IgD-negative memory B cell (primary cell): ENCODE data around the gene SLC19A1. TPM values are rescaled to one million over a fixed set of nuclear protein-coding genes. Genes with fewer than 3 reads are reported as not detected.
"Not testable (repeated sequence)": the region's sequence is repeated elsewhere in the genome, so short reads cannot be mapped to it uniquely, and the experiment has no call there.

Experiments used
- H3K27ac Mint-ChIP-seq, 3 donors: one replicate each; pipeline ENCODE4 v1.8.0; 2020 to 2022; ENCODE audit warnings: mild to moderate bottlenecking in 3 of 3, mixed read lengths in 3 of 3, moderate library complexity in 1 of 3
- H3K27me3 Mint-ChIP-seq: one replicate; pipeline ENCODE4 v1.8.0; 2021; ENCODE audit warnings: mixed read lengths
- H3K36me3 Mint-ChIP-seq: one replicate; pipeline ENCODE4 v1.8.0; 2020; ENCODE audit warnings: mild to moderate bottlenecking, mixed read lengths
- H3K4me1 Mint-ChIP-seq, 3 donors: one replicate each; pipeline ENCODE4 v1.8.0; 2020 to 2022; ENCODE audit warnings: mixed read lengths in 3 of 3, mild to moderate bottlenecking in 1 of 3
- H3K4me3 Mint-ChIP-seq, 4 donors: one replicate each; pipeline ENCODE4 v1.8.0; 2020 to 2022; ENCODE audit warnings: mild to moderate bottlenecking in 4 of 4, mixed read lengths in 4 of 4, moderate library complexity in 3 of 4
- H3K9me3 Mint-ChIP-seq, 3 donors: one replicate each; pipeline ENCODE4 v1.8.0; 2020 to 2021; ENCODE audit warnings: mixed read lengths in 3 of 3, mild to moderate bottlenecking in 1 of 3
- polyA plus RNA-seq: library from polyadenylated mRNA; unstranded; fragments of 300-500 nt; fragmentation: Illumina TruSeq; gene quantifications from one replicate; pipeline ENCODE4 v1.2.3, GENCODE V29; 2021

Gene SLC19A1
- polyA plus RNA-seq, 1 donor from 2014 or later, result 15.2 TPM

GRCh38 chr21:45538381-45539045, 3.7 kb downstream of the SLC19A1 start:
- H3K36me3 Mint-ChIP-seq, result no peaks in the 10 kb centered on the region
- no peaks in the 10 kb centered on the region for H3K27me3 Mint-ChIP-seq
- no peaks in the 10 kb centered on the region for H3K9me3 Mint-ChIP-seq
- H3K27ac Mint-ChIP-seq, result no peak overlapping the region
- peaks cover 4 to 11% (median 8%) of the 10 kb centered on the region in 3 donors for H3K4me1 Mint-ChIP-seq
- H3K4me3 Mint-ChIP-seq, result peak overlapping the region in 1 of 4 donors; percentile 26

- no peak overlapping the region for H3K4me3 Mint-ChIP-seq
- no peaks in the 10 kb centered on the region for H3K36me3 Mint-ChIP-seq
- H3K27ac Mint-ChIP-seq, result no peak overlapping the region
- peaks cover 4 to 12% (median 11%) of the 10 kb centered on the region in 3 donors for H3K4me1 Mint-ChIP-seq
- no peaks in the 10 kb centered on the region for H3K27me3 Mint-ChIP-seq
- no peaks in the 10 kb centered on the region for H3K9me3 Mint-ChIP-seq
These were observed 4.4 kb downstream of the SLC19A1 start for GRCh38 chr21:45537746-45538291.

DNA sequence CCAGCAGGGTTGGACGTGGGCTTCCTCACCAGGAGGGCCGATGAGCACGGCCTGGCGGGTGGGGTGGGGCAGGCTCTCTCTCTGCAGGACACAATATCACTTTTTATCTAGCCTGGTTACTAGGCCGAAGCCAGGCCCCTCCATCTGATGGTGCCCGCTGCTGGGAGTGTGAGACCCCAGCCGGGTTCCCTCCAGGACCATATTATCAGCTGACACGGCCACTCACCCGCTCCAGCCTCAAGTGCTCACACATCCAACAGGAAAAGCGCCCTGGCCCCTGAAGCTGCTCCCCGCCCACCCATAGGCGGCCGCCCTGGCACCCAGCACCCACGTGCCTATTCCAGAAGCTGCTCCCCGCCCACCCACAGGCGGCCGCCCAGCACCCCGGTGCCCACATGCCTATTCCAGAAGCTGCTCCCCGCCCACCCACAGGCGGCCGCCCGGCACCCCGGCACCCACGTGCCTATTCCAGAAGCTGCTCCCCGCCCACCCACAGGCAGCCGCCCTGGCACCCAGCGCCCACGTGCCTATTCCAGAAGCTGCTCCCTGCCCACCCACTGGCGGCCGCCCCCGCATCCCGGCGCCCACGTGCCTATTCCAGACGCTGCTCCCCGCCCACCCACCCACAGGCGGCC, 5.0 kb downstream of the SLC19A1 start:
- H3K27me3 Mint-ChIP-seq, result no peaks in the 10 kb centered on the region
- H3K4me1 Mint-ChIP-seq, result peaks cover 9 to 16% (median 11%) of the 10 kb centered on the region in 3 donors
- no peaks in the 10 kb centered on the region for H3K9me3 Mint-ChIP-seq
- H3K27ac Mint-ChIP-seq, result no peak overlapping the region
- H3K36me3 Mint-ChIP-seq, result no peaks in the 10 kb centered on the region
- H3K4me3 Mint-ChIP-seq, result no peak overlapping the region

DNA sequence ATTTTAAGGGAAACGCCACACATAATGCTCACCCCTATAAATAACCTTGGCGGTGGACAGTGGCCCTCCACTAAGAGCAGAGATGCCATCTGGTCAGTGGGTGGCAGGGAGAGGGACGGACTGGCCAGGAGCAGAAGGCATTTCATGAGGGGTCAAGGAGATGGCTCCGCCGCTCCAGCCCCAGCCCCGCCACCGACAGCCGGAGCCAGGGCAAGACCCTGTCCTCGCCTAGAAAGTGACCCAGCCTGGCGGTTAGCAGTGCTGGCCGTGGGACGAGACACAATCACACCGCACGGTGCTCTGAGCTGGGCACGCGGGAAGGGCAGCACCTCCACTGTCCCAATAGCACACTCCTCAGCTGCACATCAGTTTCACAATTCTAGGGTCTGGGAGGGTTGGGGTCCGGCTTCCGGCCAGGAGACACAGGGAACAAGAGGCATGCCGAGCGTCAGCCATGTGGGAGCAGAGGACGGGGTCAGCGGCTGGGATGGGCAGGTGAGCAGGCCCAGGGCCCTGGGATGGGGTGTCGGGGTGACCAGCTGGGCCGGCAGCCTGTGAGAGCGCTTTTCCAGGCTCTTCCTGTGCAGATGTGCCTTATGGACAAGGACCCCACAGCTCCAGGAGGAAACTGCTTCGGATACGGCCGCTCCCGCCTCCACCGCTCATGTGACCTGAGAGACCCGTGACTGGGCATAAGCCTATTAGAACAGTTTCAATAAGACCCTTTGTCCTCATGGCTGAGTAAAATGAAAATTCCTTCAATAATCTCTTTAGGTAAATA, 5.7 kb downstream of the SLC19A1 start:
- Mint-ChIP-seq H3K27me3 (no peaks in the 10 kb centered on the region), H3K27ac (peak overlapping the region in 1 of 3 donors; percentile 60), H3K4me1 (peaks cover 10 to 16% (median 11%) of the 10 kb centered on the region in 3 donors), H3K9me3 (no peaks in the 10 kb centered on the region), H3K36me3 (peaks cover 2% of the 10 kb centered on the region), H3K4me3 (peak overlapping the region in 1 of 4 donors; percentile 29)

DNA sequence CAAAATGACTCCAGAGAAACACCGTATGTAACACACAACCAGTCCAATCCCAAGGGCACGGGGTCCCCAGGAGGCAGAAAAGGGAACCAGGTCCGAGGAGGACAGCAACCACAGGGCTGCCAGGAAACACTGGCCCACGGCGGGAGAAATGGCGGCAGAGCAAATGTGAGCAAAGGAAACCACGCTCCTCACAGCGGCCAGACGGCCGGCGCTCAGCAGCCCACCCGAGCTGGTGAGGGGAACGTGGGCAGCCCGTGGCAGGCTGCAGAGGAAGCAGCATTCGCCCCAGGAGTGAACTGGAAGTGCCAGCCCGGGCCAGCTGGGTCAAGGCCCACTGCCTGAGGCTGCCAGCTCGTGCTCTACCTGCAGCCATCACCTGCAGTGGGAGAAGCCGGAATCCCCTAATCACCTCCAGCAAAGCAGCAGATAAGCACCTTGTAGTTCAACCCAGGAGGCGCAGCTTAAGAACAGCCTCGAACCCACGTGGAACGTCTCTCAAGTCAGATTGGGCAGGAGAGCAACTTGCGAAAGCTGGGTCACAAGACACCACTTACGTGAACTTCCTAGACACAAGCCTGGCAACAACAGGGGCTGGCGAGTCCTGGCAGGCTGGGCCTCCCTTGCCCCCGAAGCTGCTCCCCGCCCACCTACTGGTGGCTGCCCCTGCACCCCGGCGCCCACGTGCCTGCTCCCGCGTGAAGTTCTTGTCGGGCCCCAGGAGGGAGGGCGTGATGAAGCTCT, 6.7 kb downstream of the SLC19A1 start:
- Mint-ChIP-seq H3K27ac (no peak overlapping the region), H3K36me3 (peaks cover 2% of the 10 kb centered on the region), H3K9me3 (no peaks in the 10 kb centered on the region), H3K4me3 (peak overlapping the region in 1 of 4 donors; percentile 29), H3K27me3 (no peaks in the 10 kb centered on the region), H3K4me1 (peaks cover 5 to 12% (median 8%) of the 10 kb centered on the region in 3 donors)

DNA sequence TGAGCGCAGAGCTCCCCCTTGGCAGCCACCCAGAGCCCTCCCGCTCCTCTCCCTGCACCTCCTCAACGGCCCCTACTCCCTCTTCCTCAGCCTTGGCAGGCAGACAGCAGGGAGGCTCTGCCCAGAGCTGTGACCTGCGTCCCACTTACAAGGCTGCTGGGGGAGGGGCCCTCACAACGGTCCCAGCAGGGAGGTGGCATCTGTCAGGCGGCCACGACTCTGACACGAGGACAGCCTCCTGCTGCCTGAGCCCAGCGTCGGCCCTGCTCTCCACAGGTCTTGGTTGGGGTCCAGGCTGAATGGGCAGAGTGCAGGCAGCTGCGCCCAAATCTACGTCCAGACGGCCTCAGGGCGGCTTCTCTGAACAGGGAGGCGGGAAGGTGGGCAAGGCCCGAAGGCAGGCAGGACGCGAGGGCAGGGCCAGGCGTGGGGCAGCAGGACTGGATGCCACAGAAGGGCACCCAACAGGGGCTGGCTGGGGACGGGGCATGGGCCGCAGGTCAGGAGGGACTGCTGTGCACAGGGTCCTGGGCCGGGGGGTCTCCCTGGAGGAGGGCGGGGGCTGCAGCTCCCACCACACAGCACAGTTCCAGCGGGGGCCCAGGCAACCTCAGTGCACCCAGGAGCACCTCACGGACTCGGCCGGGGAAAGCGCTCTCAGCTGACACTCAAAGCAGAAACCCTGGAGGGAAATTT, 7.5 kb downstream of the SLC19A1 start:
- H3K4me3 Mint-ChIP-seq, result peak overlapping the region in 1 of 4 donors; percentile 79
- no peaks in the 10 kb centered on the region for H3K27me3 Mint-ChIP-seq
- peak overlapping the region in 1 of 3 donors; percentile 31 for H3K27ac Mint-ChIP-seq
- H3K4me1 Mint-ChIP-seq, result peaks cover 4 to 10% (median 8%) of the 10 kb centered on the region in 3 donors
- H3K36me3 Mint-ChIP-seq, result peaks cover 2% of the 10 kb centered on the region
- H3K9me3 Mint-ChIP-seq, result no peaks in the 10 kb centered on the region

DNA sequence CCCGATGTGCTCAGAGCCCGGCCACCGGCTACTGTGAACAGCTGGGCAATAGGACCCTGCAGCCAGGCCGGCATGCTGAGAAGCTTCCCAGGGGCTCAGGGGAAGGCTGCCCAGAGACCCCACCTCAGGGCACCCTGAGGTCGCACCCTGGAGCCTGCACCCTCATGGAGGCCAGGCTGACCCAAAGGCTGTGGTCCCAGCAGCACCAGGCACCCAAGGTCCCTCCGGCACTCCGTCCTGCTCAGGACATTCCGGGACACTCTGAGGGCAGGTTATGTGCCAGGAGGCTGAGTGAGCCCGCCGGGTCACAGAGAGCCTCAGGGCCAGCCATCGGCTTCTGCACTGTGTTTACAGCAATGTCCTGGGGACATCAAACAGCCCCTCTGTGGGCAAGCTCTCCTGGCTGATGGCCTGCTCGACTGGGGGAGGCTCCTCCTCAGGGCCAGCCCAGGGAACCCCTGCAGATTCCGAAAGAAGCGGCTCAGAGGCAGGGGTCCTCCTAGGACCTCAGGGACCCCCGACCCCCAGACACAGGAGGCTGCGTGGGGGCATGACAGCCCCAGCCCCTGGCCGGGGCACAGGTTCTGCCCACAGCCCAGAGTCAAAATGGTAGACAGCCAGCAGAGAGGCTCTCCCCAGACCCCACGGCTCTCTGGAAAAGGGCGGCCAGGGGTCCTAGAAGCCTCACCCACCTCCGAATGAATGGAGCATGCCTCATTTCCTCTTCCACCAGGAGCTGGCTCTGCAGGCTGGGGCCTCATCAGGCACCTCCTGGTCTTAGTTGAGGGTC, 8.2 kb downstream of the SLC19A1 start:
- H3K27ac Mint-ChIP-seq, result peak overlapping the region in 1 of 3 donors; percentile 31
- H3K4me3 Mint-ChIP-seq, result no peak overlapping the region
- H3K36me3 Mint-ChIP-seq, result peaks cover 2% of the 10 kb centered on the region
- H3K4me1 Mint-ChIP-seq, result peaks cover 4 to 10% (median 8%) of the 10 kb centered on the region in 3 donors
- H3K27me3 Mint-ChIP-seq, result no peaks in the 10 kb centered on the region
- no peaks in the 10 kb centered on the region for H3K9me3 Mint-ChIP-seq

DNA sequence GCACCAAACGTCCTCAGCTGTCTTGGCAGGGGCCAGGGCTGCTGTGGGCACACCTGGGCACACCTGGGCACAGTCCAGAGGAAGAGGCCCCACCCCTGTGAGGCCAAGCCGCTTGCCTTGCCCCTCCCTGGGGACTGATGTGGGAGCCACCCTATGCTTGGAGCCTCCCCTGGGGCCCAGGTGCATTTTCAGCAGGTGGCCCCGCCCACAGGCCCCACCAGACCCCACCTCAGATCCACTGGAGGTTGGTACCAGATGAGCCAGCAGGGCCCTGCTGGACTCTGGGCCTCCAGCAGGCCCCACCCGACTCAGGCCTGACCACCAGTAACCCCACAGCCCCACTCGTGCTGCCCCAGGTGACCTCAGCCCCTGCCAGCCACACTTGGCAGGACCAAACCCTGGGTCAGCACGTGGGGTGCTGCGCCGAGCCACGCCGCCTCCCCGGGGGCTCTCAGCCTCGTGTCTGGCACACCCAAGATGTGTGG, 8.8 kb downstream of the SLC19A1 start:
- Mint-ChIP-seq H3K27ac (peak overlapping the region in 1 of 3 donors; percentile 53), H3K4me3 (peak overlapping the region in 2 of 4 donors; percentile 47 to 55), H3K27me3 (no peaks in the 10 kb centered on the region), H3K4me1 (peaks cover 4 to 10% (median 8%) of the 10 kb centered on the region in 3 donors), H3K36me3 (peaks cover 2% of the 10 kb centered on the region), H3K9me3 (no peaks in the 10 kb centered on the region)

GRCh38 chr21:45532826-45533360, 9.3 kb downstream of the SLC19A1 start:
- H3K27ac Mint-ChIP-seq, result peak overlapping the region in 2 of 3 donors; percentile 53 to 84
- H3K4me3 Mint-ChIP-seq, result peak overlapping the region in 2 of 4 donors; percentile 86 to 87
- H3K4me1 Mint-ChIP-seq, result peaks cover 4 to 10% (median 8%) of the 10 kb centered on the region in 3 donors
- H3K27me3 Mint-ChIP-seq, result no peaks in the 10 kb centered on the region
- peaks cover 2% of the 10 kb centered on the region for H3K36me3 Mint-ChIP-seq
- H3K9me3 Mint-ChIP-seq, result no peaks in the 10 kb centered on the region

DNA sequence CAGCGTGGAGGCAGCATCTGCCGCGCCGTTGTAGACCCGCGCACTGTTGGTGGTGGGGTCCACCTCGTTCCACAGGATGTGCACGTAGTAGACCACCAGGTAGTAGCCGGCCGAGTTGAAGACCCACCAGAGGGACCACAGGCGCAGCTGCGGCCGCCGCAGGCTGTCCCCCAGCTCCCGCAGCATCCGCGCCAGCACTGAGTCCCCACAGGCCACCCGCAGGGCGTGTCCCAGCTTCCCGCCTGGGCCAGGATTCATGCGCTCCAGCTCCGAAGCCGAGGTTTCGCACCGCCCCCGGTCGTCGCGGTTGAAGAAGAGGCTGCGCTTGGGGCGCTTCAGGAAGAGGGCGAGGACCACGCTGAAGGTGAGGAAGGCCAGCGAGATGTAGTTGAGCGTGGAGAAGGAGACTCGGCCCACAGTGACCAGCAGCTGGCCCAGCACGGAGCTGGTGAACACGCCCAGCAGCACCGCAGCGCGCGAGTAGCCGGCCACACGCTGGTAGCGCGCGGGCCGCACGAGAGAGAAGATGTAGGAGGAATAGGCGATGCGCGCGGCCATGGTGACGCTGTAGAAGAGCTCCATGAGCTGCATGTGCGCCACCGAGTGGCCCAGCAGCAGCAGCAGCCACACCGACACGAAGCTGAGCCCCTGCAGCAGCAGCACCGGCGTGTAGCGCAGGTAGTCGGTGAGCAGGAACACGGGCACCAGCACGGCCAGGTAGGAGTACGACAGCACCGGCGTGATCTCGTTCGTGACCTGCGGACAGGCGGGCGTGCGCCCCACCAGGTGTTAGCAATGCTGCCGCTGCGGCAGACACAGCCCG, 10.6 kb downstream of the SLC19A1 start:
- H3K27ac Mint-ChIP-seq, result peak overlapping the region in 1 of 3 donors; percentile 84
- no peaks in the 10 kb centered on the region for H3K9me3 Mint-ChIP-seq
- H3K4me1 Mint-ChIP-seq, result peaks cover under 1 to 10% (median 8%) of the 10 kb centered on the region in 3 donors
- H3K4me3 Mint-ChIP-seq, result no peak overlapping the region
- H3K36me3 Mint-ChIP-seq, result peaks cover 4% of the 10 kb centered on the region
- H3K27me3 Mint-ChIP-seq, result no peaks in the 10 kb centered on the region

DNA sequence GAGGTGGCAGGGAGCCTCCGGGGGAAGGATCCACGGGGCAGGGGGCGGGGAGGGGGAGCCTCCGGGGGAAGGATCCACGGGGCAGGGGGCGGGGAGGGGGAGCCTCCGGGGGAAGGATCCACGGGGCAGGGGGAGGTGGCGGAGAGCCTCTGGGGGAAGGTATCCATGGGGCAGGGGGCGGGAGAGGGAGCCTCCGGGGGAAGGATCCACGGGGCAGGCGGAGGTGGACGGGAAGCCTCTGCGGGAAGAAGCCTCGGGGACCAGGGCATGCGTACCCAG, 11.2 kb downstream of the SLC19A1 start:
- not testable (repeated sequence) for H3K36me3 Mint-ChIP-seq, H3K27ac Mint-ChIP-seq, H3K4me1 Mint-ChIP-seq, H3K4me3 Mint-ChIP-seq, H3K27me3 Mint-ChIP-seq, H3K9me3 Mint-ChIP-seq

DNA sequence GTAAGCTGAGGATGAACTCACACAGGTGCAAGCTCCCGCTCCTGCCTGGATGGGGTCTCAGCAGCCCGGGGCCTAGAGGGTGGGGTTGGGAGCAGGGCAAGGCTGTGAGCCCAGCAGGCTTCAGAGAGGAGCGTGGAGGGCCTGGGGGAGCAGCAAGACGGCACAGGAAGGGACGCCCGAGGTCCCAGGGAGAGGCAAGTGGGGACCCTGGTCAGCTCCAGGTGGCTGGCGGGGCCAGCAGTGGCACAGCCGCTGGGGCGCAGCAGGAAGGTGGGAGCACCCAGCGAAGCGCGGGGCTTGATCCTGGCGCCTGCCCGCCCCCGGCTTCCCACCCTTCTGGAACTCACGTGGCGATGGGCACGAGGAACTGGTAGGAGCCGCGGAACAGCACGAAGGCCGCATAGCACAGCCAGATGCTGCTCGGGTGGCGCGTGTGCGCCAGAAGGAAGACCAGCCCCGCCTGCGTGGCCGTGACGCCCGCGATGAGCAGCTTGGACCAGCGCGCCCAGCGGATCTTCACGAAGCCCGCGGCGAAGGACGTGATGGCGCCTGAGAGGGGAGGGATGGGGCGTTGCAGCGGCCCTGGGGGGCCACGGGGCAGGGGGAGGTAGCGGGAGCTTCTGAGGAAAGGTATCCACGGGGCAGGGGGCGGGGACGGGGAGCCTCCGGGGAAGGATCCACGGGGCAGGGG, 11.7 kb downstream of the SLC19A1 start:
- Mint-ChIP-seq H3K9me3 (no peaks in the 10 kb centered on the region), H3K27ac (no peak overlapping the region), H3K4me1 (peaks cover 0 to 10% (median 6%) of the 10 kb centered on the region in 3 donors), H3K36me3 (peaks cover 4% of the 10 kb centered on the region), H3K4me3 (no peak overlapping the region), H3K27me3 (no peaks in the 10 kb centered on the region)
